Ishikawa (cell line): ENCODE measurements around the gene TSEN15.

Experiments used
- CEBPB ChIP-seq: IDR thresholded peaks from 2 replicates; pipeline ENCODE4 v1.6.1; 2012
- CREB1 ChIP-seq: IDR thresholded peaks from 2 replicates; pipeline ENCODE4 v1.6.1; 2012; ENCODE audit warnings: low read depth
- EGR1 ChIP-seq: IDR thresholded peaks from 2 replicates; pipeline ENCODE4 v1.6.1; 2012
- EP300 ChIP-seq: IDR thresholded peaks from 2 replicates; pipeline ENCODE4 v1.6.1; 2012; ENCODE audit warnings: borderline replicate concordance
- FOXM1 ChIP-seq: IDR thresholded peaks from 2 replicates; pipeline ENCODE4 v1.6.1; 2012; ENCODE audit warnings: low read depth, borderline replicate concordance
- MAX ChIP-seq: IDR thresholded peaks from 2 replicates; pipeline ENCODE4 v1.6.1; 2012
- RAD21 ChIP-seq: IDR thresholded peaks from 2 replicates; pipeline ENCODE4 v1.6.1; 2012; ENCODE audit warnings: low read depth
- REST ChIP-seq: IDR thresholded peaks from 2 replicates; pipeline ENCODE4 v1.6.1; 2012; ENCODE audit warnings: low read depth, mild to moderate bottlenecking
- TAF1 ChIP-seq: IDR thresholded peaks from 2 replicates; pipeline ENCODE4 v1.6.1; 2012; ENCODE audit warnings: low read depth, mild to moderate bottlenecking
- TCF12 ChIP-seq: IDR thresholded peaks from 2 replicates; pipeline ENCODE4 v1.6.1; 2012; ENCODE audit warnings: low read depth
- TEAD4 ChIP-seq: IDR thresholded peaks from 2 replicates; pipeline ENCODE4 v1.6.1; 2012
- USF1 ChIP-seq: IDR thresholded peaks from 2 replicates; pipeline ENCODE4 v1.6.1; 2012
- YY1 ChIP-seq: IDR thresholded peaks from 2 replicates; pipeline ENCODE4 v1.6.1; 2012; ENCODE audit warnings: low read depth
- ZBTB7A ChIP-seq: IDR thresholded peaks from 2 replicates; pipeline ENCODE4 v1.6.1; 2012; ENCODE audit warnings: low read depth

GRCh38 chr1:184039126-184039525, 12.4 kb upstream of the TSEN15 start:
- TF ChIP-seq CREB1 (no peak), TAF1 (no peak), YY1 (no peak), RAD21 (no peak), TEAD4 (no peak), REST (no peak), MAX (no peak), EP300 (no peak), USF1 (no peak), FOXM1 (no peak), CEBPB (no peak), ZBTB7A (no peak), TCF12 (no peak), EGR1 (no peak)
